Measurements from ENCODE around the gene KRTAP5-7. TPM values are rescaled to one million over a fixed set of nuclear protein-coding genes. Genes with fewer than 3 reads are reported as not detected.

Gene KRTAP5-7
- total RNA-seq, 1 experiment from 2014 or later: not detected

DNA sequence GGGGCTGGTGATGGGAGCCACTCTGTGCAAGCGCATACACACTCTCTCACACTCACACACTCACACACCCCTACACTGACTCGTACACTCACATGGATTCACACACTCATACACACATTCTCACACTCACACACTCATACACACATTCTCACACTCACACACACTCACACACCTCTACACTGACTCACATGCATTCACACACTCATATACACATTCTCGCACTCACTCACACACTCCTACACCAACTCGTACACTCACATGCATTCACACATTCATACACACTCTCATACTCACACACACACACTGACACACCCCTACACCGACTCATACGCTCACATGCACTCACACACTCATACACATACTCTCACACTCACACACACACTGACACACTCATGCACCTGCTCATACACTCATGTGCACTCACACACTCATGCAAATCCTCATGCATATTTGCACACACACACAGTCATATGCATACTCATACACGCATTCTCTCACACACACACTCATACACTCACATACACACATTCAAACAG is 50.5 kb downstream of the KRTAP5-7 start:
- no peak overlapping the region for H3K4me3 ChIP-seq (ENCODE audit: low read length)

More for the DNA sequence above, 50.5 kb downstream of the KRTAP5-7 start:
- Histone ChIP-seq H3F3A (ENCODE audit: low read length, unreplicated experiment) (no peaks in the 10 kb centered on the region), H3K36me3 (ENCODE audit: low read depth, low read length) (no peaks in the 10 kb centered on the region), H3K9me2 (replicated peaks; ENCODE audit: low read length) (no peaks in the 10 kb centered on the region), H3K27ac (ENCODE audit: low read length) (no peak overlapping the region), H3K9me3 (ENCODE audit: low read length) (no peaks in the 10 kb centered on the region), H3K4me1 (ENCODE audit: insufficient read depth, low read length) (peaks cover 14% of the 10 kb centered on the region), H2AFZ (ENCODE audit: low read length) (no peak overlapping the region), H3K9ac (ENCODE audit: low read length) (no peak overlapping the region), H3K4me2 (ENCODE audit: low read length) (no peak overlapping the region), H3K79me2 (ENCODE audit: low read length) (no peaks in the 10 kb centered on the region), H4K20me1 (ENCODE audit: low read length) (no peaks in the 10 kb centered on the region), H3K27me3 (ENCODE audit: low read length) (peaks cover 21% of the 10 kb centered on the region)
- intact Hi-C loops (cut with micrococcal nuclease): no loop called here
- ChIA-PET CTCF (no interaction called here), POLR2A (ENCODE audit: unreplicated experiment) (no interaction called here)
- no peak for TF ChIP-seq EZH2phosphoT487 (IDR thresholded peaks at IDR 0.05; ENCODE audit: borderline replicate concordance, low read length)
- no peak for TF ChIP-seq EZH2 (IDR thresholded peaks at IDR 0.05; ENCODE audit: low read length, unreplicated experiment)
- TF ChIP-seq CTCF (conservative IDR thresholded peaks at IDR 0.05; ENCODE audit: low read depth, low read length): no peak
- BruUV-seq (replicated peaks): no TSS peak
- ATAC-seq: no peak
- DNase-seq: no peak

Other genes with a start within 250 kb of the KRTAP5-7 start
- gene DHCR7, start 78.9 kb upstream of the KRTAP5-7 start, total RNA-seq (2014; rRNA removed): 125 and 127 TPM in 2 replicates
- gene NADSYN1, start 74.1 kb upstream of the KRTAP5-7 start, total RNA-seq (2014; rRNA removed): 64.8 and 70.7 TPM in 2 replicates
- not detected in 2 replicates for gene KRTAP5-8, start 10.8 kb downstream of the KRTAP5-7 start, total RNA-seq (2014; rRNA removed)
- not detected in 2 replicates for gene KRTAP5-9, start 21.2 kb downstream of the KRTAP5-7 start, total RNA-seq (2014; rRNA removed)
- not detected in 2 replicates for gene KRTAP5-10, start 38.3 kb downstream of the KRTAP5-7 start, total RNA-seq (2014; rRNA removed)
- not detected in 2 replicates for gene KRTAP5-11, start 55.6 kb downstream of the KRTAP5-7 start, total RNA-seq (2014; rRNA removed)